Activated naive CD4-positive, alpha-beta T cell (primary cell): Measurements from ENCODE around the gene NDUFB2.
"Not testable (repeated sequence)": the region's sequence is repeated elsewhere in the genome, so short reads cannot be mapped to it uniquely, and the experiment has no call there.

ENCODE experiments used
- DNase-seq, 4 experiments: peaks; one replicate each; lab custom pipeline; 2025; lab: John Stamatoyannopoulos, UW

The NDUFB2 gene

DNA sequence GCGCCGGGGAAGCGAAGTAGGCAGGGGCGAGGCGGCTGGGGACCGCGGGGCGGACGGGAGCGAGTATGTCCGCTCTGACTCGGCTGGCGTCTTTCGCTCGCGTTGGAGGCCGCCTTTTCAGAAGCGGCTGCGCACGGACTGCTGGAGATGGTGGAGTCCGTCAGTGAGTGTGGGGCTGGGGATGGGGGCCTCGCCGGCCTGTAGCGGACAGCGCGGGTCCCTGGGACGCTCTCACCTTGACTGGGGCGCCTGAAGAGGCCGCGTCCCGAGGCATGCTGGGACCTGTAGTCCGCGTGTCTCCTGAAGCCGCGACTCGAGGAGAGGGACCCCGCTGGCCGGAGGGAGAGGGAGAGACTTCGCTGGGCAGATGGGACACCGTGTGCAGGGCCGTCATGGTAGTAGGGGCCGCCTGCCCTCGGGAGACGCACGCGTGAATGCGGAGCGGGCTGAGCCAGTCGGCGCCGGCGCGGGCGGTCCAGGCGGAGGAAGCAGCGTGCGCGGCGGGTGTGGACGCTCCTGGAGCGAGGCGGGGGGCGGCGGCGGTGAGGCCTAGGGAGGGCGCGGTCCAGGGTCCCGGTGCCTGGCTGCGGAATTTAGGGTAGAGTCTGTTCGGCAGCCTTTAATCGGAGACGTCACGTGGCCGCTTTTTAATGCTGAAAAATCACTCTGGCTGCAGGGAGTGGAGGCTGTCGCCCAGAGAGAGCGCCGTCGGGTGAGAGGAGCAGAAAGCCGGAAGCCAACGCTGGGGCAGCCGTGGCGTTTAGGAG lies at the start of gene NDUFB2:
NDUFB2 (plus strand) TSS at position 29 of the 767 bp plus-strand sequence; CDS start at position 66, 37 bp downstream.
- DNase-seq: peak; percentile 69 to 80 (median 72)

GRCh38 chr7:140646931-140647647 lies 49.4 kb upstream of the NDUFB2 start:
- peak in 1 of 4 experiments; percentile 12 for DNase-seq

GRCh38 chr7:140649556-140650205 lies 46.8 kb upstream of the NDUFB2 start:
- no peak for DNase-seq

DNA sequence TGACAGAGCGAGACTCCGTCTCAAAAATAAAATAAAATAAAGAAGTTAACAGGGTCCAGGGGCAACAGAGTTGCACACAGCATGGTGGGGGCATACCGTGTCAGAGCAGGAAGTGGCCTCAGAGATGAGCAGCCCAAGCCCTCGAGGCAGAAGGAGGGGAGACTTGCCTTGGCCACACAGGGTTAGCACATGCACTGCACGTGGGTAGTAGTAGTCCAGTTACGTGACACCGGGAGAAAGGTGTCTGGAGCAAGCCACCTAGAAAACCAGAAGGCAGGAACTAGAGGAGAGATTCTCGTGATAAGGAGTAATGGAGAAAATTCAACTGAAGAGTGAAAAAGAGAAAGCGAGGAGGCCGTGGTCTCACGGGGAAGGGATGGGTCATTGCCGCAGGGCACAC lies 46.1 kb upstream of the NDUFB2 start:
- DNase-seq: no peak

DNA sequence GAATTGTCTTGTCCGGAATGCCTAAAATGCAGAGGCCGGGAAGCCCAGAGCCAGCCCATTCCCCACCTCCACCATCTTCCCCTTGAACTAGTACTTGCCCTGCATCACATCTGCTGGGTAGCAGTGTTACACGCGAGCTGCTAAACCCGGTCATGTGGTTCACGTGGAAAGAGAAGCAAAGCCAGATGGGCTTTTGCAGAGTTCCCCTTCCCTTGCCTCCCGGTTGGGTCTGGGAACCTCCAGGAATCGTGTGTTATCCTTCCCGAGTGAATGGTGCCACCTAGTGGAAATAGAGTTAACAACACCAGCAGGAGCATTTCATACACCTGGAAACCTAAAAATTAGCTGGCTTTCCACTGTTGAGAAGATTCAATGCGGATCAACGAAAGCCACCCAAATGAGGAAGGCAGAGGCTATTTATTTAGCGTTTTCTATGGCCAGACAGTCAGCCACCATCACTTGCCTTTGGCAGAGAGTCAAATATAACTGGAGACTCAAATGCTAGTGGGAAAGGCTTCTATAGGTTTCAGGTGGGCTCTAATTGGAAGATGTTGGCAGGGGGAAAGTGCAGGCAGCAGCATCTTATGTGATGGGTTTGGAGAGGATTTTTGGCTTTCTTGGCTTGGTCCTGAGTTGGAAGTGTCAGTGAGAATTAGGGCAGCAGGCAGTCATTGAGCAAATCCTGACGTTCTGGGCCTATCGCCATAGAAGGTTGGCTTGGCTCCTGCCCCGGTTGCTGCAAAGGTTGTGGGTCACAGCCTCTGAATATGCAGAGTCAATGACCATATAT lies 43.0 kb upstream of the NDUFB2 start:
- no peak for DNase-seq

DNA sequence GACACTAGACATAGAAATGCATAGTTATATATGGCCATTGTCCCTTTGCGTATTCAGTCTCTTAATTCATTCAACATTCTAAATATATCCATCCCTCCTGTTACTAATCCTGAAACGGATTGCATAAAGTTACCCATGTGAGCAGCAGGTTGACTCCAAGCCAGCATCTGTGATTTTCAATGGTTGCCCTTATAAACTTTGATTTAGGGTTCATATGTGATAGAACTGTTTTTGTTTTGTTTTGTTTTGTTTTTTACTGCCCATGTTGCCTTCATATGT lies 42.5 kb upstream of the NDUFB2 start:
- no peak for DNase-seq

DNA sequence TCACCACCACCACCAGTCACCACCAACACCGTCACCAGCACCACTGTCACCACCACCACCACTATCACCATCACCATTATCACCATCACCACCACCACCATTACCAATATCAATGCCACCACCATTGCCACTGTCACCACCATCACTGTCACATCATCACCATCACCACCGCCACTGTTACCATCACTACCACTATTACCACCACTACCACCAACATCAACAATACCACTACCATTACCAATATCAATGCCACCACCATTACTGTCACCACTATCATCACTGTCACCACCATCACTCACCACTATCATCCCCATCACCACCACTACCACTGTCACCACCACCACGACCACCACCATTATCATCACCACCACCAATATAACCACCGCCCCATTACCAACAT lies 41.8 kb upstream of the NDUFB2 start:
- no peak for DNase-seq

GRCh38 chr7:140655511-140656408 lies 40.7 kb upstream of the NDUFB2 start:
- no peak for DNase-seq

DNA sequence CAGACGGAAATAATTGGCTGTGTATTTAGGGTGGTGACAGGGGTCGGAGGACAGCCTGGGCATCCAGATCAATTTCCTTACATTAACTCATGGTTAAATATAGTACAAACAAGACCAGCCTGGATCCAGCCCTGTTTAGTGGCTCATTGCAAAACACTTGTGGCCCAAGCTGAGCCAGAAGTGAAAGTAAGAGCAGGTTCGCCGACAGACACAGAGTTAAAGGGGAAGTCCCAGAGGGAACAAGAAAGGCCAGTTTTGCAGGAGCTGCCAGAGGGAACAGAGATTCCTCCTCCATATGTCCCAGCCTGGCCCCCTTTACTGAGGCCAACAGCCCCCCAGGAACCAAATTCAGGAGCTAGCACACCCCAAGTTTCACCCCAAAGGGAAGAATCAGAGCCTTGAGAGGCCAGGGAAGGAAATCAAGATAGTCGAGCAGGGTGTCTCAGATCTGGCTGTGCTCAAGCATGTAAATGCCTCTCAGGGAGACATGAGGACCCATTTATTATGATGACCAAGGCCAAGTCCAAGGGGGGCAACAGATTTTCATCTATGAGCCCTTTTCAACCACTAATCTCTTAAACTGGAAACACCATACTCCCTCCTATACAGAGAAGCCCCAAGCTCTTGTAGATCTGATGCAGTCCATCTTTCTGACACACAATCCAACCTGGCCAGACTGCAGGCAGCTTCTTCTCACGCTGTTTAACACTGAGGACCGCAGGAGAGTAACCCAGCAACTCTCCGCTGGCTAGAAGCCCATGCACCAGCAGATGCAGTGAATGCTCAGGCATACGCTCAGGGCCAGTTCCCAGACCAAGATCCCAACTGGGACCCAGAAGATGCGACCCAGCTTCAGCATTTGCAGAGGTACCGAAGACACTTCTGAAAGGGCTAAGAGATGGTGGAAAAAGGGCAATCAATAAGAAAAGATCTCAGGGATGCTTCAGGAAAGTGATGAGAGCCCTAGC lies 39.7 kb upstream of the NDUFB2 start:
- no peak for DNase-seq

- DNase-seq: no peak
Observed at GRCh38 chr7:140657891-140658290, 38.6 kb upstream of the NDUFB2 start.

DNA sequence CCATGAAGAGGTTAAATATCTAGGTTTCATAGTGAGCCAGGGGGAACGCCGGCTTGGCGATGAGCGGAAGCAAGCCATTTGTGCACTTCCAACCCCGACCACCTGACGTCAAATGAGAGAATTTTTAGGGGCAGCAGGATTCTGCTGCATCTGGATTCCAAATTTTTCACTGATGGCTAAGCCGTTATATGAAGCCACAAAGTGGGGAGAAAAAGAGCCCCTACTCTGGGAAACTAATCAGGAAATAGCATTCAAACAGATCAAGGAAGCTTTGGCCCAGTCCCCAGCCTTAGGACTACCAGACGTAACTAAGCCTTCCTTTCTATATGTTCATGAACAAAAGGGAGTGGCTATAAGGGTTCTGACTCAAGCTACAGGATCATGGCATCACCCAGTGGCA lies 36.7 kb upstream of the NDUFB2 start:
- no peak for DNase-seq

GRCh38 chr7:140661124-140661523 lies 35.4 kb upstream of the NDUFB2 start:
- no peak for DNase-seq

DNA sequence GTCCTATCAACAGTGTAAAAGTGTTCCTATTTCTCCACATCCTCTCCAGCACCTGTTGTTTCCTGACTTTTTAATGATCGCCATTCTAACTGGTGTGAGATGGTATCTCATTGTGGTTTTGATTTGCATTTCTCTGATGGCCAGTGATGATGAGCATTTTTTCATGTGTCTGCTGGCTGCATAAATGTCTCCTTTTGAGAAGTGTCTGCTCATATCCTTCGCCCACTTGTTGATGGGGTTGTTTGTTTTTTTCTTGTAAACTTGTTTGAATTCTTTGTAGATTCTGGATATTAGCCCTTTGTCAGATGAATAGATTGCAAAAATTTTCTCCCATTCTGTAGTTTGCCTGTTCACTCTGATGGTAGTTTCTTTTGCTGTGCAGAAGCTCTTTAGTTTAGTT lies 33.6 kb upstream of the NDUFB2 start:
- not testable (repeated sequence) for DNase-seq

GRCh38 chr7:140667476-140667875 lies 29.0 kb upstream of the NDUFB2 start:
- DNase-seq: no peak

- DNase-seq: no peak
Observed at GRCh38 chr7:140668641-140669040, 27.9 kb upstream of the NDUFB2 start.

- no peak for DNase-seq
Observed at GRCh38 chr7:140669352-140669751, 27.2 kb upstream of the NDUFB2 start.

DNA sequence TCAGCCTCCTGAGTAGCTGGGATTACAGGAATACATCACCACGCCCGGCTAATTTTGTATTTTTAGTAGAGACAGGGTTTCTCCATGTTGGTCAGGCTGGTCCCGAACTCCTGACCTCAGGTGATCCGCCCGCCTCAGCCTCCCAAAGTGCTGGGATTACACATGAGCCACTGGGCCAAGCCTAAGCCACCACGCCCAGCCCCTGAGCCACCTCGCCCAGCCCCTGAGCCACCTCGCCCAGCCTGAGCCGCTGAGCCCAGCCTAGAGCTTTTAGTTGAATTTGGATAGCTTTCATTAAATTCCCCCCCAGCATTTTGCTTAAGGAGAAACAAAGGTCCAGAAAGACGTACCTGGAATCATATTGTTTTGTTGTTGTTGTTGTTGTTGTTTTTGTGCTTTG lies 26.6 kb upstream of the NDUFB2 start:
- DNase-seq: not testable (repeated sequence)

DNA sequence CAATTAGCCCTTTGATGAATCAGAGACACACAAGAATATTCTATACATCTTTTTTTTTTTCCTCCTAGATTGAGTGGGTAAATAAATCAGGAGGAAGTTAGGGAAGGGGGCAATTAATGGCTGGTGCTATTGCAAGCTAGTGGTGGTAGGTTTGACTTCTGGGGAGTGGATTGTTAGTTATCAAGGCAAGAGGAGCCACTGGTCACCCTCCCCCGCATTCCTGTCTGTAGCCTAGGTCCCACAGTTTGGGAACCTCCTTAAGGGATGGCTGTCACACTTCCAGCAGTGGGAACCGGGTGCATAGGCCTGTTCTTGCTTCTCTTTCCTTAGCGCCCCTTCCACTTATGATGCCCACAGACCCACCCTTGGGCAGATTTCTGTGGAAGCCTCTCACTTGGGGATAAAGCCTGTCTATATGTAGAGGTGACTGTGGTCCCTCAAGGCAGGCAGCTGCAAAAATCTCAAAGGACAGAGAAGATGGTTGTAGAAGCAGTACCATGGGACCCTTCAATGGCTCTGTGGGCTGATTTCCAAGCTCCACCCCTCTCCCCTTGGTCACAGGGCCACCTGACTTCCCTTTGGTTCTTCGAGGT lies 26.1 kb upstream of the NDUFB2 start:
- DNase-seq: no peak

DNA sequence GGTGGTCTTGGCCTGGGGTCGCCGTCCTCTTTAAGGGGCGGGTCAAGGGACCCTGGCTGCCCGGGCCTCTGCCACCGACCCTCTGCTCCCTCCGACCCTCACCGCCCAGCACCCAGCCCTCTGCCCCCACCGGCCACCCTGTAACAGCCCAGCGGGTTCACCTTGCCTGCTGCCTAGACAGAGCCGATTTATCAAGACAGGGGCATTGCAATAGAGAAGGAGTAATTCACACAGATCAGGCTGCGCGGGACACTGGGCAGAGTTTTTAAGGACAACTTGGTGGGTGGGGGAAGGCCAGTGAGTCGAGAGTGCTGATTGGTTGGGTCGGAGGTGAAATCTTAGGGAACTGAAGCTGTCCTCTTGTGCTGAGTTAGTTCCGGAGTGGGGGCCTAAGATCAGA lies 24.5 kb upstream of the NDUFB2 start:
- DNase-seq: no peak
